ENCODE data around the gene NXNL1.
"Not testable (repeated sequence)": the region's sequence is repeated elsewhere in the genome, so short reads cannot be mapped to it uniquely, and the experiment has no call there.

NXNL1 gene

DNA sequence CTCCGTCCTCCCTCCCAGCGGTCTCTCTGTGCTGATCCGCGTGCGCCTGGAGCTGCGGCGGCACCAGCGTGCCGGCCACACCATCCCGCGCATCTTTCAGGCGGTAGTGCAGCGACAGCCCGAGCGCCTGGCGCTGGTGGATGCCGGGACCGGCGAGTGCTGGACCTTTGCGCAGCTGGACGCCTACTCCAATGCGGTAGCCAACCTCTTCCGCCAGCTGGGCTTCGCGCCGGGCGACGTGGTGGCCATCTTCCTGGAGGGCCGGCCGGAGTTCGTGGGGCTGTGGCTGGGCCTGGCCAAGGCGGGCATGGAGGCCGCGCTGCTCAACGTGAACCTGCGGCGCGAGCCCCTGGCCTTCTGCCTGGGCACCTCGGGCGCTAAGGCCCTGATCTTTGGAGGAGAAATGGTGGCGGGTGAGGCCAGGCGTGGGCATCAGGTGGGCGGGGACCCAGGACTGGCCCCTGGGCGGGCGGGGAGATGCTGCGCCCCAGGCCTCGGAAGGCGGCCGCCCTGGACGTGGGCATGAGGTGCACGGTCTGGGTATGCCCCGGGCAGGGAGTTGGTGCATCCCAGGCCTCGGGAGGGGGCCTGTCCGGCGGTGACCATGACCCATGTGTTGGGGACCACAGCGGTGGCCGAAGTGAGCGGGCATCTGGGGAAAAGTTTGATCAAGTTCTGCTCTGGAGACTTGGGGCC is 26.0 kb upstream of the NXNL1 start:
- DNase-seq (ENCODE audit: low spot score) = no peak

DNA sequence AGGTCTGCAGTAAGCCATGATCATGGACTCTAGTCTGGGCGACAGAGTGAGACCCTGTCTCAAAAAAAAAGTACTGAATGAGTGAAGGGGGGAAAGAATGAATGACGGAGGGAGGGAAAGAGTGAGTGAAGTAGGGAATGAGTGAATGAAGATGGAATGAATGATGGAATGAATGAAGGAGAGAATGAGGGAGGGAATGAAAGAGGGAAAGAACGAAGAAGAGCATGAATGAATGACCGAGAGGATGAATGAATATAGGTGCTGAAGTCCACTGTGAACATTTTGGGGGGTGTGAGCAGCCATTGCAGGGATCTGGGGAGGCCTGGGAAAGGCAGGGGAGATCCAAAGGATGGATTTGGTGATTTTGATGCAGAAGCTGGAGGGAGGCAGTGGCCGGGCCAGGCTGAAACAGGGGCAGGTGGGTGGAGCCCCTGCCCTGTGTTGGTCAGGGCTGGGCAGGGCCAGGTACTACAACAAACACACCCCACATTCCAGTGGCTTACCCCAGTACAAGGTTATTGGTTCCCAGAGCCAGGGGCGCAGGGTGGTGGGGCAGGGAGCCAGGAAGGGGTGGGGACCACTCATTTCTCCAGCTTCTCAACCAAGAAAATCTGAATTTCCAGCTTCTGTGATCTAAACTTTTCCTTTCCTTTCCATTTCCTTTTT is 23.9 kb upstream of the NXNL1 start:
- no peak for DNase-seq (ENCODE audit: low spot score)

DNA sequence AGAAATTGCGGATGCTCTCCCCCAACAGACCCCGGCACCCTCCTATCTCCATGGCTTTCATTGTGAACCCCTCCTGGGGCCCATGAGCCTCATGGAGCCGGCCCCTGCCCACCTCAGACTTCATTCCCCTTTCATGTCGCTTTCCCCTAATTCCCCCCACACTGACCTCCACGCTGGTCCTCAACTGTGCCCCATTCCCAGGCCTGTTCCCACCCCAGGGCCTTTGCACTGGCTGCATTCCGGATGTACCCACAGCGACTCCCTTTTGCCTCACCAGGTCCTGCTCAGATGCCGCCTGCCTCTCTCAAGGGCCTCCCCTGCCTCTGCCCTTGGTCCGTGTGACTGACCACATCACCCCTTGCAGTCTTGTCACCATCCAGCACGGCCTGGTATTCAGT is 22.9 kb upstream of the NXNL1 start:
- no peak for DNase-seq (ENCODE audit: low spot score)

DNA sequence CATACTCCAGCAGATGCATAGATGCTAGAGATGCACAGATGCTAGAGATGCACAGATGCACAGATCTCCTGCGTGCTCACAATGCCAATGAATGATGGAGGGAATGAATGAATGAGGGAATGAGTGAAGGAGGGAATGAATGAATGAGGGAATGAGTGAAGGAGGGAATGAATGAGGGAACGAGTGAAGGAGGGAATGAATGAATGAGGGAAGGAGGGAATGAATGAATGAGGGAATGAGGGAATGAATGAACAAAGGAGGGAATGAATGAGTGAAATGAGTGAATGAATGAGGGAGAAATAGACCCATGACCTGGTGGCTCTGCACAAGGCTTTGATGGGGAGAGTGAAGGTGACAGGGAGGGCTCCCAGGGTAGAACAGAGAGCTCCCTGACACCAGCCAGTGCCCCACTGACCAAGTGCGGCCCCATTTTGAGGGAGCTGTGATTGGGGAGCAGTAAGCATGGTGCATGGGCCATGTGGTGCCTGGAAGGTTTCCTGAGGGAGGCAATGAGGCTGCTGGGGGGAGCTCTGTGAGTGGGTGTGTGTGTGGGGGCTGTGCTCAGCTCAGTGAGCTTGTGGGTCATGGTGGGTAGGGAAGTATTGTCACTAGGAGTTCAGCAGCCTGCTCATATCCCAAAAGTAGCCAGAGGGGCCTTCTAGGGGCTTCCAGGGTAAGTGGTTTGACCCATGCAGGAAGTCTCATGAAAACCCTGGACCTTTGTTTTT is 22.3 kb upstream of the NXNL1 start:
- no peak for DNase-seq (ENCODE audit: low spot score)

DNA sequence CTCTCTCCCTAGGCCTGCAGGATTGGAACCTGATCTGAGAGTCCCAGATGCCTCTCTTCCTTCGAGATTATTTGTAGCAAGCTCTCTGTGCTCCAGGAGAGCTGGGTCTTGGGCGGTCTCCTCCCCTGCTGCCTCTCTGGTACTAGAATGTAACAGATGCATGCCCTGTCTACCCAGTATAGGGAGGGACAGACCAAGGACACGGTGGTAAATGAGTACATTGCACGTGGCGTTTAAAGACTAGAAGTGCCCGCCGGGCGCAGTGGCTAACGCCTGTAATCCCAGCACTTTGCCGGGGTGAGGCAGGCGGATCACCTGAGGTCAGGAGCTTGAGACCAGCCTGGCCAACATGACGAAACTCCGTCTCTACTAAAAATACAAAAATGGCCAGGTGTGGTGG is 21.3 kb upstream of the NXNL1 start:
- no peak for DNase-seq (ENCODE audit: low spot score)

DNA sequence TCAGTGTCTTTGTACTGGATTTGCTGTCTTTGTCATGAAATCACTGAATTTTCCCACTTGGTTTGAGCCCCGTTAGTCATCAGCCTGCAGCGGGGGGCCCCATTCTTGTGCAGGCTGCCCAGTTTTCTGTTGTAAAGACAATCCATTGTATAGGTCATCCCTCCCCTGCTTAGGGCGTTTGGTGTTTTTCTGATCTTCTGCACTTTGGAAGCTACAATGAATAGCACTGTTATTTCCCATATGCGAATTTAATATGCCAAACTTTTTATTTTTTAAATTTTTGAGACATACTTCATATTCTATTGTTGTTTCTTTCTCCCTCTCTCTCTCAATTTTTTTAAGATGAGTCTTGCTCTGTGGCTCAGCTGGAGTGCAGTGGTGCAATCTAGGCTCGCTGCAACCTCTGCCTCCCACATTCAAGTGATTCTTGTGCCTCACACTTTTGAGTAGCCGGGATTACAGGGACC is 18.6 kb upstream of the NXNL1 start:
- DNase-seq (ENCODE audit: low spot score) = peak; percentile 71

DNA sequence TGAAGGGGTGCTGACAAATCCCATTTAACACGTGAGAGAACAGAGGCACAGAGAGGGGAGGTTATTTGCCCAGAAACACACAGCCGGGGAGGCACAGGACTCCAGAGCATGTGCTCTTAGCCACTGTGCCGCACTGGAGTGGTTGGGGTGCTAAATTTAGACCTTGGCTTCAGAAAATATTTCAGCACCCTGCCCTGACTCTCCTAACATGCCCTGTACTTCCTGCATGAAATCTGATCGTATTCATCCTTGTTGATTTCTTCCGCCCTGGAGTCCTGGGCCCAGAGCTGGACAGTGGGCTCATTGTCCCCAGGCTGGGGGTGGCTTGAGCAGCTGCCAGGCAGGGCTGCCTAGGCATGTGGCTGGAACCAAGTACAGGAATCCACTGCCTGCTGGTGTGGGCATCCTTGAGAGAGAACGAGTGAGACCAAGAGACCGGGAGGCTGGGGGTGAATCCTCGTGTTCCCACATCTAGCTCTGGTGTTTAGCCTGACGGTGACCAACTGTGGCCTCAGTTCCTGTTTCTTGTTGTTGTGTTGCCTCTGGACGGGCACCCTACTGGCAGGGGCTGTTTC is 14.9 kb upstream of the NXNL1 start:
- peak; percentile 40 for DNase-seq (ENCODE audit: low spot score)

DNA sequence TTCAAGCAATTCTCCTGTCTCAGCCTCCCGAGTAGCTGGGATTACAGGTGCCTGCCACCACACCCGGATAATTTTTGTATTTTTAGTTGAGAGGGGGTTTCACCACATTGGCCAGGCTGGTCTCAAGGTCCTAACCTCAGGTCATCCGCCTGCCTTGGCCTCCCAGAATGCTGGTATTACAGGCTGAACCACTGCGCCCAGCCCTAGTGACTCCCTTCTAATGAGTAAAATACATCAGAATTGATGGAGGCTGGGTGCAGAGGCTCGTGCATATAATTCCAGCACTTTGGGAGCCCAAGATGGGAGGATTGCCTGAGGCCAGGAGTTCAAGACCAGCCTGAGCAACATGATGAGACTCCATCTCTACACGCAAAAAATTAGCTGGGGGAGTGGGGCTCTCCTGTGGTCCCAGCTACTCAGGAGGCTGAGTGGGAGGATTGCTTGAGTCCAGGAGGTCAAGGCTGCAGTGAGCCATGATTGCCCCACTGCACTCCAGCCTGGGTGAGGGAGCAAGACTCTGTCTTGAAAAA is 14.3 kb upstream of the NXNL1 start:
- DNase-seq (ENCODE audit: low spot score) = not testable (repeated sequence)

DNA sequence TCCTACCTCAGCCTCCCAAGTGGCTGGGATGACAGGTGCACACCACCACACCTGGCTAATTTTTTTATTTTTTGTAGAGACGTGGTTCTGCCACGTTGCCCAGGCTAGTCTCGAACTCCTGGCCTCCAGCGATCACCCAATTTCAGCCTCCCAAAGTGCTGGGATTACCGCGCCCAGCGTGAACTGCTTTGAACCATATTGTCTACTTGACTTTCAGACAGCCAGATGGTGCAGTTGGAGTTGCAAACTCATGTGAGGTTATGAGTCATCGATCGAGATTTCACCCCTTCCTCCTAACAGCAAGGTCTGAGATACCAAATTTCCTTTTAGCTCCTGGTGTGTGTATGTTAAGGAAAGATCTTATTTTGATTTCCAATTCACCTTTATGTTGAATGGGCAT is 12.3 kb upstream of the NXNL1 start:
- DNase-seq (ENCODE audit: low spot score) = peak; percentile 34

DNA sequence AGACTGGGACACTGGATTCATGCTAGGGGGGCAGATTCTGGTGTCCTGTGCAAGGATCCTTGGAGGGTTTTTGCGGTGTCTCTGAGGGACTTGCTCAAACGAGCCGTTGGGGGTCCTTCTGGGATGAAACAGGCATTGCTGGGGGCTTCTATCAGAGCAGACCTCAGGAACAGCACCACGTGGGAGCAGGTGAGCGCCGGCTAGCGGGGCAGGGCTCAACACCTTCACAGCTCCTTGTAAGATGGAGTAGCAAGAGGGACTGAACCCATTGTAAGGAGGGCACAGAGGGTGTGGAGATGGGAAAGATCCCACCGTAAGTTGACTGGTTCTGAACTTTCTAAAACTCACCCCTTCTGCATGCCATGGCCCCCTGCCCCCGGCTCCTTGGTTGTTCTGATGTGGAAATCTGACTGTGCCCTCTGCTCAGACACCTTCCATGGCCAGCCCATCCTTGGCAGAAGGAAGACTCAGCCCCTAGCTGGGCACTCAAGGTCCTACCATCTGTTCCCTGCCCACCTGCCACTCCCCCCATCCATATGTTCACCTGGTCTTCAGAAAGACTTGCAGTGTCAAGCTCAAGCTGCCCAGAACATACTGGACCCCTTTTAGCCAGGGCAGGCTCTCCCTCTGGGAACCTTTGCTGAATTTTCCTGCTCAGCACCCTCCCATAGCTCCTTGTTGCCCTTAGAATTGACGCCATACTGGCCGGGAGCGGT is 10.8 kb upstream of the NXNL1 start:
- DNase-seq (ENCODE audit: low spot score) = no peak

DNA sequence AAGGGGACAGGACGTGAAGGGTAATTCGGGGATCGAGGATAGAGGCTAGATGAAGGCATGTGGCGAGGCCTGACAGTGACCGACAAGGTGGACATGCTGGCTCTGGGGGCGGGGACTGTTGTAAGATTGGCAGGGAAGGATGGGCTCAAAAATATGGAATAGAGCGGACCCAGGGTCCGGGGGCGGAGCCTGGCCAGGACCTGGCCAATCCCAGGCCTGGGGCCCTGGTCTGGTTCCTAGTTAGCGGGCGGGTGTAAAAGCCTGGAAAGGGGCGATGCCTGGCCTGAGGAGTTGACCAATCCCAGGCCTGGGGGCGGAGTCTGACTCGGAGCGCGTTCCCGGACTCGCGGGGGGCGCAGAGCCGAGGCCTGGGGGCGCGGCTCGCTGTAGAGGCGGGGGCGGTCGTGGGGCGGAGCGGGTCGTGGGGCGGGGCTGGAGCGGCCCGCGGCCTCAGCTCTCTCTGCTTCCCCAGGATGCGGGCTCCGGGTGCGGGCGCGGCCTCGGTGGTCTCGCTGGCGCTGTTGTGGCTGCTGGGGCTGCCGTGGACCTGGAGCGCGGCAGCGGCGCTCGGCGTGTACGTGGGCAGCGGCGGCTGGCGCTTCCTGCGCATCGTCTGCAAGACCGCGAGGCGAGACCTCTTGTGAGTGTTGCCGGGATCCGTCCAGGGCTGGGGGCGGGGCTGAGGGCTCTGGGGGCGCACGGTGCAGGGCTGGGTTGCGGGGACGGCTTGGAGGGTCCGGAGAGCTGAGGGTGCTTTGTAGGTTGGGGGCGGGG is 9.5 kb upstream of the NXNL1 start, which contains the start of gene SLC27A1:
SLC27A1 (plus strand) TSS at position 457 of the 774 bp plus-strand sequence; CDS start at position 474, 17 bp downstream.
- peak; percentile 96 for DNase-seq (ENCODE audit: low spot score)

DNA sequence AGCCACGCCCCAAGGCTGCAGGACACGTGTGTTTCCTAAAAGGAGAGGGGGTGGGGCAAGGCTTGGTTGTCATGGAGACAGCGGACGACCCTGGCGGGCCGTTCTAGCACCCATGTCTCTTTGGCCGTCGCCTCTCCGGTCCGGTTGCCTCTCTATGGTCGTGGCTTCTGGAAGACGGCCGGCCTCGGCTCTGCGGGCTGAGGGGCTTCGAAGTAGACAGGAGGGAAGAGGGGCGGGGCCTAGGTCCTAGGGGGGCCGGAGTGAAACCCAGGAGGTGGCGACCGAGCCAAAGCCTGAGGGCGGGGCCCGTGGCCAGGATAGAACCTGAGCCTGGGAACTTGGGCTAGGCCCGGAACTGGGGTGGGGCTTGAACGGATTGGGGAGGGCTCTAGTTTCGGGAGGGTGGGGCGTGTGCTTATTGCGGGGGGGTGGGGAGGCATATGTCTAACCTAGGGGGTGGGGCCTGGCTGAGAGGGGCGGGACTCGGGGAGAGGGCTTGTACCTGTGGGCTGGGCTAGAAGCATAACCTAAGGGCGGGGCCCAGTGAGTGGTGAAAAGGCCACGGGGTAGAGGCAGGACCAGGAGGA is 8.8 kb upstream of the NXNL1 start:
- DNase-seq (ENCODE audit: low spot score) = peak; percentile 93

DNA sequence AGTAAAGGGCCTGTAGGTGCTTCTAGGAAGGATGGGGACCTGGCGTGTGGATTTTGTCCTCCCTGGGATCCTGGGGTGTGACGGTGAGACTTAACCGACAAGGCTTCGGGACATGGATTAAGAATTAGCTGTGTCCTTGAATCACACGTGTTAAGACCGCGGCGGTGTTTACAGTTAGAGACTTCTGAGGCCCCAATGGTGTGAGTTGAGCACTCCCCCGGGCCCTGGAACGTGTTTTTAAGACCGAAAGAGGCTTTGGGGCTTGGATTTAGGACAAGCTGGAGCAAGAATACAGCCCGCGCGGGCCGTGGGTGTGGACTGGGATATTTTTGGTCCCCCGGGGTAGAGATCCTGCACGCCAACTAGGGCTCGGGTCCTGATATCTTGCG is 8.4 kb upstream of the NXNL1 start:
- no peak for DNase-seq (ENCODE audit: low spot score)

DNA sequence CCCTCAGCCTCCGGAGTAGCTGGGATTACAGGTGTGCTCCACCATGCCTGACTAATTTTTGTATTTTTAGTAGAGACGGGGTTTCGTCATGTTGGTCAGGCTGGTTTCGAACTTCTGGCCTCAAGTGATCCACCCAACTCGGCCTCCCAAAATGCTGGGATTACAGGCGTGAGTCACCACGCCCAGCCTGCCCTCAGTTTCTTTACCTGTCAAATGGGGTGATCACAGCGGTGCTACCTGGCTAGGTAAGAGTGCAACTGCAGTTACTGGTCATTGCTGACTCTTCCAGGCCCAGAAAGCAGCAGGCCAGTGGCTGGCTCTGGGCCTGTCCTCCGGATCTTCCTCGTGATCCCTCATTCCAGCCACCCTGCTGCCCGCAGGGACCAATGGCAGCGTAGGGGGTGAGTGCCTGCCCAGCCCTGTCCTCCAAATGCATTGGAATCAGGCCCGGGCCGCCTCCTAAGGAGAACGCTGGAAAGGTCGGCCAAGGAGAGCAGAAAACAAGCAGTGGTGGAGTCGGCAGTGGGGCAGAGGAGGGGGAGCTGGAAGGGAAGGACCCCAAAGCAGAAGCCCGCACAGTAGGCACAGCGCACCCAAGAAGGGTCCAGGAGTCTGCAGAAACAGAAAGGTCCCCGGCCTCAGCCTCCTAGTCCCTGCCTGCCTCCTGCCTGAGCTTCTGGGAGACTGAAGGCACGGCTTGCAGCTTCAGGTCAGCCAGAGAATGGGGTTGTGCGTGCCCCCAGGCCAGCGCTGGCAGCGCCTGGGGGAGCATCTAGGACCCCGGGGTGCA is 7.8 kb upstream of the NXNL1 start:
- peak; percentile 48 for DNase-seq (ENCODE audit: low spot score)

DNA sequence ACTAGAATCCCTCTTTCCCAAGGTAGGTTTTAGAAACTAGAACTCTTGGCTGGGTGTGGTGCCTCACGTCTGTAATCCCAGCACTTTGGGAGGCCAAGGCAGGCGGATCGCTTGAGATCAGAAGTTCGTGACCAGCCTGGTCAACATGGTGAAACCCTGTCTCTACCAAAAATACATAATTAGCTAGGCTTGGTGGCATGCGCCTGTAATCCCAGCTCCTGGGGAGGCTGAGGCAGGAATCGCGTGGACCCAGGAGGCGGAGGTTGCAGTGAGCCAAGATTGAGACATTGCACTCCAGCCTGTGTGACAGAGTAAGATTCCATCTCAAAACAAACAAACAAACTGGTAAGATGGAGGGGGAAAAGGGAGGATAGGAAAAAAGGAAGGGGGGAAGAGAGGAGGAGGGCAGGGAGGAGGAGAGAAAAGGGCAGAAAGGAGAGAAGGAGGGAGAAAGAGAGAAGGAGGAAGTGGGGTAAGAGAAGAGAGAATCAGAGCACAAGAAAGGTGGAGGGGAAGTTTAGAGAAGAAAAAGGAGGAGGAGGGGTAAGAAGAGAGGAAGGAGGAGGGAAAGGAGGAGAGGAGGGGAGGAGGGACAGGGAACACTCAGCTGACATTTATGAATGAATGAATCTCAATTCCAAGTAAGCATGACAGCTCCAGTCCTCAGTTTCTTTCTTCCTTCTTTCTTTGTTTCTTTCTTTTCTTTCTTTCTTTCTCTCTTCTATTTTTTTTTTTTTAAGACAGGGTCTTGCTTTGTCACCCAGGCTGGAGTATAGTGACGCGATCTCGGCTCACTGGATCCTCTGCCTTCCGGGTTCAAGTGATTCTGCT is 7.0 kb upstream of the NXNL1 start:
- DNase-seq (ENCODE audit: low spot score) = no peak

DNA sequence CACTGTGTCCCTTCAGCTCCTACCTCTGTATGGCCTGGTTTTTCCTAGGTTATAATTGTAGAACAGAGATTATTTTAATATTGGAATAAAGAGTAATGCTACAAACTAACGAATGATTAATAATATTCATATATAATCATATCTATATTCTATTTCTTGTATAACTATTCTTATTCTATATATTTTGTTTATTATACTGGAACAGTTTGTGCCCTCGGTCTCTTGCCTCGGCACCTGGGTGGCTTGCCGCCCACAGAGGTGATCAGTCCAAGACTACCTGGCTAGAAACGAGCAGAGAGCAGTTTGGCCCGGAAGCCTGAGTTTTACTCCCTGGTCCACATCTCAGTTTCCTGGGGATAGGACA is 5.7 kb upstream of the NXNL1 start:
- no peak for DNase-seq (ENCODE audit: low spot score)

DNA sequence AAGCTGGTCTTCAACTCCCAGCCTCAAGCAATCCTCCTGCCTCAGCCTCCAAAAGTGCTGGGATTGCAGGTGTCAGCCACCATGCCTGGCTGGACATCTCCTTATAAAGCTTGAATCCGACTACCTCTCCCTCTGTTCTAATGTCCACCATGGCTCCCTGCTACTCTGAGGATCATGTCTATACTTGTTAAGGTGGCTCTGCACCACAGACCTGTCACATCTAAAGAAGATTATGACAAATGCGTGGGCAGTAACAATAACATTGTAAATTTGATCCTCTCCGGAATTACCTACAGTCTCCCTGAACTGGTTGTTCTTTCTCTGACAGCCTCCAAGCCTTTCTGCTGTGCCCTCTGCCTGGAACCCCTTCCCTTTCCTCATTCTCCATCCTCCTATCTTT is 1.8 kb downstream of the NXNL1 start:
- no peak for DNase-seq (ENCODE audit: low spot score)

DNA sequence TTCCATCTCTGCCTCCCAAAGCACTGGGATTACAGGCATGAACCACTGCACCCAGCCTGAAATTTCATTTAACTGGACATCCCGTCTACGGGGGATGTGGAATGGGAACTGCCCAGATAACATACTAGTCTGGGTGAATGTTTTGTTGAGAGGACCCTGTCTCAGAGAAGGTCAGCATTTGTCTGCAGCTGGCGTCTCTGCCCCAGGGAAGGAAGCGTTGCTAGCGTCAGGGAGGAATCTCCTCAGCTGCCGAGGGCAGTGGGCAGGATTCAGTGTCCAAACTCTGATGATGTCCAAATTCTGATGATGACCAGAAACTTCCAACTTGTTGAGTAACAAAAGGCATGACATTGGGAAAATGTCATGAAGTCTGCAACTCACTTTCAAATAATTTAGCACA is 3.1 kb downstream of the NXNL1 start:
- DNase-seq (ENCODE audit: low spot score) = no peak

DNA sequence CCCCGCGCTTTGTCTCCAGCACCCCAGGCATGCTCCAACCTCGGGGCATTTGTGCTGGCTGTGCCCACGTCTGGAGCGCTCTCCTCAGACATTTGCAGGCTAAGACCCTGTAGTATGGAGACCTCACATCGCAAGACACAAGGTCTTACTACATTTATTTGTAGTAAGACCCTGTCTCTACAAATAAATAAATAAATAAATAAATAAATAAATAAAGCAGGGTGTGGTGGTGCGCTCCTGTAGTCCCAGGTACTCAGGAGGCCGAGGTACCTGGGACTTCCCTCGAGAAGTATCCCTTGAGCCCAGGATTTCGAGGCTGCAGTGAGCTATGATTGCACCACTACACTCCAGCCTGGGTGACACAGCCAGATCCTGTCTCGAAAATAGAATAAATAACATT is 4.6 kb downstream of the NXNL1 start:
- DNase-seq (ENCODE audit: low spot score) = no peak

All from AG20443 (cell line).